MV-4-11 (cell line): ENCODE measurements around the gene OTOL1.

Source experiments
- DNase-seq: peaks from one replicate; lab custom pipeline; 2025; lab: John Stamatoyannopoulos, UW

OTOL1 gene

DNA sequence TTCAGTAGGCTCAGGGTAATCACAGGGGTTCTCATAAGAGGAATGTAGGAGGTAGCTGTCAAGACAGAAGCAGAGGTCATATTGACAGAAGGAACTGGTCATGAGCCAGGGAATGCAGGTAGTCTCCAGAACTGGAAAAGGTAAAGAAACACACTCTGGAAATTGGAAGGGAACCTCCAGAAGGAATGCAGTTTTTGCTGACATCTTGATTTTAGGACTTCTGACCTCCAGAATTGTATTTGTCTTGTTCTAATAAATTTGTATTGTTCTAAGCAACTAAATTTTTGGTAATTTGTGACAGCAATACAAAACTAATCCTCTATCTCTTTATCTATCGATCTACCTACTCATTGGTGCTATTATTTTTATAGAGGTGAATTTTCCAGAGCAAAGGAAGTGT lies 49.2 kb downstream of the OTOL1 start:
- DNase-seq, result no peak

DNA sequence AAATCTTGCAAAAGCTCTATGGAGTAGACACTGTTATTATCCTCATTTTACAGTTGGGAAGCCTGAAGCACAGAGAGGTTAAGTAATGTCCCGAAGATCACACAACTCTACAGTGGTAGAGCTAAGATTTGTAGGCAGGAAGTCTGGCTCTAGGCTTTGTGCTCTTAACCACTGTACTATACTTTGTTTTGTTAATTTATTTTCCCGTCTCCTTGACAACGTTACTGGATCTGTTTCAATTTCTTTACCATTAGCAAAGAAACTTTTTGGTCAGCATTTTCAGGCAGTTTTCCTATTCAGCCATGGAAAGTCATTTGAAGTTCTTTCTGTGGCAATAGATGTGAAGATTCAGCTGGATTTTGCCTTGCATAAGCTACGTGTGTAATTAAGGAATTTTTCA lies 51.7 kb downstream of the OTOL1 start:
- DNase-seq, result peak; percentile 14

- no peak for DNase-seq
Observed at GRCh38 chr3:161549261-161549660, 52.7 kb downstream of the OTOL1 start.

DNA sequence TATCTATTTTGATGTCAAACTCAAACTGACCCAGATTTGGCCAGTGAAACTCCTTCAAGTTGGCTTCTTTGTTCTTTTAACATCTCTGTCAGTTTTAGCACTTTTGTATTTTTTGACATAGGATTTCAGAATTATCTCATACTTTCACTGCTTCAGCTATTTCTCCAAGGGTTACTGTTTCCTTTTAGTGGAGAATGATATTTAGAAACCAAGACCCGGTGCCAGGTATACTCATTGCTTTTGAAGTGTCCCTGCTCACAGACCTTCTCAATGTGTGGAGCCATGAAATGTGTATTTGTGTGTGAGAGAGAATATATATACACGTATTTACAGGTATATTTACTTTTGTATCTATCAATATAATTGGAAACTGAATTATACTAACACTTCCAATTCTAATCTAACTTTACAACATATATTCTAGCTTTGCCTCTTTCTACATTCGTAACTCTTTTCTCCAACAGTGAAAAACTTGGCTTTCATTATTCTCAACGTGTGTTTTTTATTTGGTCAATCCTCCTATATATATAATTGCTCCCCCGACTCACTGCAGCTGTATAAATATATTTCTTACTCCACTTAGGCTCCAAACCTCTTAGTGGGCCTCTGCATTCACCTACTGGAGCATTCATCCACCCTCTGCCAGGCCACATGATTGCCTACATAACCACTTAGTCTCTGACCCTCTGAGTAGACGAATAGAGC lies 54.0 kb downstream of the OTOL1 start:
- no peak for DNase-seq

- no peak for DNase-seq
Observed at GRCh38 chr3:161551697-161552096, 55.1 kb downstream of the OTOL1 start.

- no peak for DNase-seq
Observed at GRCh38 chr3:161552984-161553560, 56.5 kb downstream of the OTOL1 start.
